Osteoblast (primary cell): Measurements from ENCODE around the gene EXOSC7. TPM values are rescaled to one million over a fixed set of nuclear protein-coding genes. Genes with fewer than 3 reads are reported as not detected.

Experiments
- DNase-seq: peaks from one replicate; pipeline ENCODE4 v3.0.0; 2011; ENCODE audit warnings: low spot score, mixed read lengths; ENCODE audit not compliant: insufficient read length; ENCODE audit errors: missing footprints
- H2AFZ ChIP-seq: 2 replicates; pipeline ENCODE4 v1.6.0; 2011; ENCODE audit warnings: mild to moderate bottlenecking, low read length
- H3K27ac ChIP-seq: 2 replicates; pipeline ENCODE4 v1.5.1; 2011; ENCODE audit warnings: mild to moderate bottlenecking, low read depth, low read length, moderate library complexity
- H3K27me3 ChIP-seq: 2 replicates; pipeline ENCODE4 v1.6.0; 2012; ENCODE audit warnings: mild to moderate bottlenecking, control low read depth, inconsistent platforms, low read length, moderate library complexity; ENCODE audit not compliant: insufficient read depth
- H3K36me3 ChIP-seq: 2 replicates; pipeline ENCODE4 v1.5.1; 2011; ENCODE audit warnings: mild to moderate bottlenecking, low read length, control low read depth, moderate library complexity; ENCODE audit not compliant: insufficient read depth
- H3K4me1 ChIP-seq: 2 replicates; pipeline ENCODE4 v1.5.1; 2011; ENCODE audit warnings: mild to moderate bottlenecking, low read length, control low read depth, moderate library complexity; ENCODE audit not compliant: insufficient read depth
- H3K4me2 ChIP-seq: 2 replicates; pipeline ENCODE4 v1.6.0; 2011; ENCODE audit warnings: mild to moderate bottlenecking, low read length; ENCODE audit not compliant: insufficient read depth
- H3K4me3 ChIP-seq: fragments of 200-600 bp; sonication (generic); 3 replicates; pipeline ENCODE4 v1.5.1; 2012; ENCODE audit warnings: mild to moderate bottlenecking, low read length, inconsistent platforms; ENCODE audit not compliant: insufficient read depth
- H3K79me2 ChIP-seq: 2 replicates; pipeline ENCODE4 v1.6.0; 2012; ENCODE audit warnings: mild to moderate bottlenecking, low read length, control low read depth, inconsistent platforms; ENCODE audit not compliant: insufficient read depth
- H3K9me3 ChIP-seq: 2 replicates; pipeline ENCODE4 v1.5.1; 2011; ENCODE audit warnings: low read depth, low read length, control low read depth
- H4K20me1 ChIP-seq: 2 replicates; pipeline ENCODE4 v1.6.0; 2012; ENCODE audit warnings: mild to moderate bottlenecking, low read length, control low read depth; ENCODE audit not compliant: insufficient read depth
- CTCF ChIP-seq: IDR thresholded peaks from 2 replicates; pipeline ENCODE4 v1.5.1; 2011; ENCODE audit warnings: mild to moderate bottlenecking, low read depth, low read length, moderate library complexity; ENCODE audit errors: extremely low read depth
- total RNA-seq: library from RNA; depleted of rRNA; stranded (reverse); fragments of >200 nt; gene quantifications from 2 replicates; pipeline ENCODE4 v1.2.3, GENCODE V29; 2012

The EXOSC7 gene
- total RNA-seq, 1 donor, result 31.8 TPM

GRCh38 chr3:44966795-44967278, 9.2 kb upstream of the EXOSC7 start:
- Histone ChIP-seq H3K4me2 (no peak overlapping the region), H3K27ac (no peak overlapping the region), H3K9me3 (no peaks in the 10 kb centered on the region), H3K36me3 (no peaks in the 10 kb centered on the region), H2AFZ (no peak overlapping the region), H4K20me1 (peaks cover 42% of the 10 kb centered on the region), H3K4me1 (peaks cover 5% of the 10 kb centered on the region), H3K79me2 (peaks cover 81% of the 10 kb centered on the region), H3K4me3 (no peak overlapping the region), H3K27me3 (no peaks in the 10 kb centered on the region)
- TF ChIP-seq CTCF, result no peak
- DNase-seq, result no peak

- DNase-seq, result no peak
- H3K79me2 ChIP-seq, result peaks cover 82% of the 10 kb centered on the region
Measured at GRCh38 chr3:44968447-44968858, 7.6 kb upstream of the EXOSC7 start.

GRCh38 chr3:44969154-44969827, 6.8 kb upstream of the EXOSC7 start:
- Histone ChIP-seq H3K36me3 (no peaks in the 10 kb centered on the region), H3K4me3 (no peak overlapping the region), H3K9me3 (no peaks in the 10 kb centered on the region), H3K79me2 (peaks cover 82% of the 10 kb centered on the region), H3K4me1 (no peaks in the 10 kb centered on the region), H3K27ac (no peak overlapping the region), H4K20me1 (peaks cover 32% of the 10 kb centered on the region), H2AFZ (no peak overlapping the region), H3K27me3 (no peaks in the 10 kb centered on the region), H3K4me2 (no peak overlapping the region)
- DNase-seq, result no peak
- no peak for TF ChIP-seq CTCF

More at GRCh38 chr3:44968447-44968858, 7.6 kb upstream of the EXOSC7 start:
- TF ChIP-seq CTCF, result no peak
- Histone ChIP-seq H3K9me3 (no peaks in the 10 kb centered on the region), H3K36me3 (no peaks in the 10 kb centered on the region), H3K27ac (no peak overlapping the region), H3K27me3 (no peaks in the 10 kb centered on the region), H3K4me2 (no peak overlapping the region), H3K4me3 (no peak overlapping the region), H4K20me1 (peaks cover 37% of the 10 kb centered on the region), H3K4me1 (no peaks in the 10 kb centered on the region), H2AFZ (no peak overlapping the region)

- no peaks in the 10 kb centered on the region for H3K9me3 ChIP-seq
- H3K27me3 ChIP-seq, result no peaks in the 10 kb centered on the region
- TF ChIP-seq CTCF, result no peak
- H3K4me1 ChIP-seq, result peaks cover 4% of the 10 kb centered on the region
- H4K20me1 ChIP-seq, result peaks cover 32% of the 10 kb centered on the region
- peaks cover 84% of the 10 kb centered on the region for H3K79me2 ChIP-seq
- H3K36me3 ChIP-seq, result no peaks in the 10 kb centered on the region
- H3K27ac ChIP-seq, result no peak overlapping the region
- H2AFZ ChIP-seq, result no peak overlapping the region
- H3K4me3 ChIP-seq, result no peak overlapping the region
- no peak for DNase-seq
- no peak overlapping the region for H3K4me2 ChIP-seq
Measured at GRCh38 chr3:44969828-44970179, 6.2 kb upstream of the EXOSC7 start.
